Measurements from ENCODE around the gene ARFRP1.

ARFRP1 gene

GRCh38 chr20:63742381-63743024 lies 34.7 kb upstream of the ARFRP1 start:
- no peak overlapping the region for H3K4me3 ChIP-seq (ENCODE audit: control insufficient read depth, low read depth, low read length)
- no peak for DNase-seq (ENCODE audit: low read depth)
- TF ChIP-seq CTCF (conservative IDR thresholded peaks at IDR 0.05; ENCODE audit: control insufficient read depth, insufficient read depth, low read depth, low read length), result no peak

- peak overlapping the region; percentile 60 for H3K4me3 ChIP-seq (ENCODE audit: control insufficient read depth, low read depth, low read length)
- DNase-seq (ENCODE audit: low read depth), result no peak
- no peak for TF ChIP-seq CTCF (conservative IDR thresholded peaks at IDR 0.05; ENCODE audit: control insufficient read depth, insufficient read depth, low read depth, low read length)
Measured at GRCh38 chr20:63741676-63742380, 34.1 kb upstream of the ARFRP1 start.

- DNase-seq (ENCODE audit: low read depth), result no peak
- peak overlapping the region; percentile 60 for H3K4me3 ChIP-seq (ENCODE audit: control insufficient read depth, low read depth, low read length)
- no peak for TF ChIP-seq CTCF (conservative IDR thresholded peaks at IDR 0.05; ENCODE audit: control insufficient read depth, insufficient read depth, low read depth, low read length)
Measured at GRCh38 chr20:63741354-63741675, 33.5 kb upstream of the ARFRP1 start.

- TF ChIP-seq CTCF (conservative IDR thresholded peaks at IDR 0.05; ENCODE audit: control insufficient read depth, insufficient read depth, low read depth, low read length), result no peak
- peak; percentile 89 for DNase-seq (ENCODE audit: low read depth)
- H3K4me3 ChIP-seq (ENCODE audit: control insufficient read depth, low read depth, low read length), result peak overlapping the region; percentile 60
Measured at GRCh38 chr20:63740627-63741353, 33.0 kb upstream of the ARFRP1 start.

GRCh38 chr20:63740070-63740626 lies 32.4 kb upstream of the ARFRP1 start:
- H3K4me3 ChIP-seq (ENCODE audit: control insufficient read depth, low read depth, low read length), result peak overlapping the region; percentile 60
- TF ChIP-seq CTCF (conservative IDR thresholded peaks at IDR 0.05; ENCODE audit: control insufficient read depth, insufficient read depth, low read depth, low read length), result no peak
- DNase-seq (ENCODE audit: low read depth), result peak; percentile 17

- peak; percentile 57 for DNase-seq (ENCODE audit: low read depth)
- TF ChIP-seq CTCF (conservative IDR thresholded peaks at IDR 0.05; ENCODE audit: control insufficient read depth, insufficient read depth, low read depth, low read length), result no peak
- H3K4me3 ChIP-seq (ENCODE audit: control insufficient read depth, low read depth, low read length), result peak within 1 kb of the TSS; percentile 60
Measured at GRCh38 chr20:63739130-63740069, 31.6 kb upstream of the ARFRP1 start, which contains the start of gene SLC2A4RG. SLC2A4RG (plus strand) TSS chr20:63739776; CDS start chr20:63739913, 137 bp downstream.

Data from fibroblast of mammary gland (primary cell).